GDM1 (cell line): ENCODE data around the gene CTSC.

Experiments used
- DNase-seq: peaks from one replicate; lab custom pipeline; 2025; lab: John Stamatoyannopoulos, UW

Gene CTSC

GRCh38 chr11:88317536-88317935 lies 20.0 kb downstream of the CTSC start:
- DNase-seq = no peak

GRCh38 chr11:88315981-88316441 lies 21.5 kb downstream of the CTSC start:
- no peak for DNase-seq

GRCh38 chr11:88315015-88315414 lies 22.5 kb downstream of the CTSC start:
- no peak for DNase-seq

GRCh38 chr11:88313441-88313840 lies 24.1 kb downstream of the CTSC start:
- DNase-seq = no peak

- DNase-seq = no peak
Observed at GRCh38 chr11:88312628-88313027, 24.9 kb downstream of the CTSC start.

GRCh38 chr11:88310246-88310645 lies 27.3 kb downstream of the CTSC start:
- DNase-seq = no peak

GRCh38 chr11:88308576-88308975 lies 29.0 kb downstream of the CTSC start:
- DNase-seq = no peak

- no peak for DNase-seq
Observed at GRCh38 chr11:88307749-88308425, 29.6 kb downstream of the CTSC start.

GRCh38 chr11:88306785-88307184 lies 30.8 kb downstream of the CTSC start:
- DNase-seq = no peak

GRCh38 chr11:88305430-88305829 lies 32.1 kb downstream of the CTSC start:
- no peak for DNase-seq

GRCh38 chr11:88304352-88304751 lies 33.2 kb downstream of the CTSC start:
- no peak for DNase-seq

- DNase-seq = no peak
Observed at GRCh38 chr11:88303037-88303436, 34.5 kb downstream of the CTSC start.

GRCh38 chr11:88301488-88302140 lies 35.9 kb downstream of the CTSC start:
- DNase-seq = no peak

- no peak for DNase-seq
Observed at GRCh38 chr11:88300888-88301487, 36.5 kb downstream of the CTSC start.

- DNase-seq = no peak
Observed at GRCh38 chr11:88297863-88298262, 39.7 kb downstream of the CTSC start.

GRCh38 chr11:88297421-88297820 lies 40.1 kb downstream of the CTSC start:
- DNase-seq = no peak

- DNase-seq = no peak
Observed at GRCh38 chr11:88295028-88295427, 42.5 kb downstream of the CTSC start.

GRCh38 chr11:88293931-88294330 lies 43.6 kb downstream of the CTSC start:
- DNase-seq = no peak

- no peak for DNase-seq
Observed at GRCh38 chr11:88292171-88292843, 45.2 kb downstream of the CTSC start.

GRCh38 chr11:88288560-88288959 lies 49.0 kb downstream of the CTSC start:
- DNase-seq = no peak

- no peak for DNase-seq
Observed at GRCh38 chr11:88284336-88285050, 53.0 kb downstream of the CTSC start.
